IMR-90 (cell line): ENCODE data around the gene GIPR. TPM values are rescaled to one million over a fixed set of nuclear protein-coding genes. Genes with fewer than 3 reads are reported as not detected.

Source experiments
- ATAC-seq: fragments of 200-7000 bp; cut with Tn5 transposase; 2 replicates; pipeline ENCODE4 v1.9.1; 2020; ENCODE audit warnings: low read depth, mild to moderate bottlenecking, moderate library complexity
- BruUV-seq: library from RNA; stranded (reverse); fragments of 400-500 nt; replicated peaks from 2 replicates; lab custom pipeline; 2021; lab: Mats Ljungman, UMichigan
- CTCF ChIA-PET: fragments of 300-600 bp; formaldehyde crosslinking; extraction: SDS; loops from one replicate; lab custom pipeline; 2021; ENCODE audit warnings: antibody characterized with exemption; lab: Yijun Ruan, JAX
- POLR2A ChIA-PET: fragments of 300-600 bp; sonication (Branson Sonifier 250); formaldehyde crosslinking; loops from one replicate; lab custom pipeline; 2022; ENCODE audit warnings: antibody characterized with exemption; ENCODE audit not compliant: unreplicated experiment; lab: Charles Lee
- DNase-seq: peaks from one replicate; pipeline ENCODE4 v3.0.0; 2013
- H2AFZ ChIP-seq: replicated peaks from 2 replicates; pipeline ENCODE3; 2013; ENCODE audit warnings: low read length, mild to moderate bottlenecking; ENCODE audit not compliant: poor library complexity
- H2AK5ac ChIP-seq: 2 replicates; pipeline ENCODE4 v1.6.1; 2013; ENCODE audit warnings: low read depth, low read length, inconsistent platforms
- H2AK9ac ChIP-seq: replicated peaks from 2 replicates; pipeline ENCODE3; 2013; ENCODE audit warnings: mild to moderate bottlenecking, low read depth, low read length, moderate library complexity; ENCODE audit not compliant: poor library complexity
- H2BK120ac ChIP-seq: 2 replicates; pipeline ENCODE4 v1.6.1; 2013; ENCODE audit warnings: low read depth, low read length, inconsistent platforms
- H2BK15ac ChIP-seq: 3 replicates; pipeline ENCODE4 v1.6.1; 2013; ENCODE audit warnings: low read depth, low read length, inconsistent platforms
- H2BK20ac ChIP-seq: 2 replicates; pipeline ENCODE4 v1.6.1; 2013; ENCODE audit warnings: low read depth, mild to moderate bottlenecking, inconsistent platforms, low read length, moderate library complexity
- H2BK5ac ChIP-seq: 2 replicates; pipeline ENCODE4 v1.6.1; 2013; ENCODE audit warnings: mild to moderate bottlenecking, low read depth, low read length, inconsistent platforms; ENCODE audit not compliant: poor library complexity, severe bottlenecking
- H3K14ac ChIP-seq: replicated peaks from 2 replicates; pipeline ENCODE4 v1.6.1; 2013; ENCODE audit warnings: low read depth, low read length, inconsistent platforms
- H3K18ac ChIP-seq: 2 replicates; pipeline ENCODE4 v1.6.1; 2013; ENCODE audit warnings: low read depth, low read length, control low read depth
- H3K23ac ChIP-seq: 2 replicates; pipeline ENCODE4 v1.6.1; 2013; ENCODE audit warnings: low read depth, low read length, inconsistent platforms
- H3K27ac ChIP-seq: 2 replicates; pipeline ENCODE4 v1.5.1; 2013; ENCODE audit warnings: mild to moderate bottlenecking, control low read depth, low read length; ENCODE audit not compliant: insufficient read depth
- H3K27me3 ChIP-seq: 2 replicates; pipeline ENCODE4 v1.6.1; 2013; ENCODE audit warnings: low read length; ENCODE audit not compliant: control insufficient read depth, insufficient read depth
- H3K36me3 ChIP-seq: 2 replicates; pipeline ENCODE4 v1.6.1; 2013; ENCODE audit warnings: low read length, mixed read lengths; ENCODE audit not compliant: control insufficient read depth, insufficient read depth
- H3K4ac ChIP-seq: 2 replicates; pipeline ENCODE4 v1.6.1; 2013; ENCODE audit warnings: low read depth, low read length, inconsistent platforms
- H3K4me1 ChIP-seq: 2 replicates; pipeline ENCODE4 v1.6.1; 2013; ENCODE audit warnings: low read length, mixed read lengths; ENCODE audit not compliant: control insufficient read depth, insufficient read depth
- H3K4me2 ChIP-seq: 2 replicates; pipeline ENCODE4 v1.6.1; 2013; ENCODE audit warnings: low read depth, mild to moderate bottlenecking, control low read depth, low read length, moderate library complexity
- H3K4me3 ChIP-seq: 2 replicates; pipeline ENCODE4 v1.5.1; 2013; ENCODE audit warnings: low read depth, mild to moderate bottlenecking, control low read depth, low read length, moderate library complexity; ENCODE audit not compliant: insufficient read depth
- H3K56ac ChIP-seq: 2 replicates; pipeline ENCODE4 v1.6.1; 2013; ENCODE audit warnings: low read length, inconsistent platforms; ENCODE audit not compliant: insufficient read depth; ENCODE audit errors: extremely low read depth
- H3K79me1 ChIP-seq, 2 experiments: 2 replicates each; pipeline ENCODE4 v1.6.1; 2013; ENCODE audit warnings: low read length in 2 of 2, inconsistent platforms in 1 of 2, low read depth in 1 of 2
- H3K9ac ChIP-seq: 2 replicates; pipeline ENCODE4 v1.6.1; 2013; ENCODE audit warnings: low read depth, low read length, control low read depth
- H3K9me1 ChIP-seq: 2 replicates; pipeline ENCODE4 v1.6.1; 2013; ENCODE audit warnings: low read length, inconsistent platforms; ENCODE audit not compliant: insufficient read depth
- H3K9me3 ChIP-seq: 2 replicates; pipeline ENCODE4 v1.6.1; 2013; ENCODE audit warnings: low read length; ENCODE audit not compliant: control insufficient read depth, insufficient read depth
- H4K20me1 ChIP-seq: 2 replicates; pipeline ENCODE4 v1.6.1; 2013; ENCODE audit warnings: low read length, inconsistent platforms; ENCODE audit not compliant: insufficient read depth
- H4K5ac ChIP-seq: 2 replicates; pipeline ENCODE4 v1.6.1; 2013; ENCODE audit warnings: mild to moderate bottlenecking, low read depth, low read length, control low read depth
- H4K8ac ChIP-seq, 2 experiments: 2 replicates each; pipeline ENCODE4 v1.6.1; 2013; ENCODE audit warnings: low read depth in 2 of 2, low read length in 2 of 2, control low read depth in 1 of 2, inconsistent platforms in 1 of 2
- H4K91ac ChIP-seq: 2 replicates; pipeline ENCODE4 v1.6.1; 2013; ENCODE audit warnings: low read depth, low read length, inconsistent platforms; ENCODE audit not compliant: insufficient read depth
- BHLHE40 ChIP-seq: fragments of 150-350 bp; IDR thresholded peaks from 2 replicates; pipeline ENCODE4 v1.6.1; 2016; ENCODE audit warnings: mild to moderate bottlenecking, low read depth, low read length
- CEBPB ChIP-seq: IDR thresholded peaks from 2 replicates; pipeline ENCODE4 v1.6.1; 2012; ENCODE audit warnings: low read depth, low read length, improper control_type of control experiment
- CHD1 ChIP-seq: IDR thresholded peaks from 2 replicates; pipeline ENCODE4 v1.6.1; 2012; ENCODE audit warnings: low read depth, low read length, improper control_type of control experiment
- FOS ChIP-seq: fragments of 150-350 bp; IDR thresholded peaks from 2 replicates; pipeline ENCODE4 v1.6.1; 2016; ENCODE audit warnings: low read depth, low read length
- MAZ ChIP-seq: IDR thresholded peaks from 2 replicates; pipeline ENCODE4 v1.6.1; 2012; ENCODE audit warnings: low read depth, mild to moderate bottlenecking, low read length, improper control_type of control experiment, moderate library complexity, borderline replicate concordance
- MXI1 ChIP-seq: IDR thresholded peaks from 2 replicates; pipeline ENCODE4 v1.6.1; 2012; ENCODE audit warnings: low read depth, mild to moderate bottlenecking, low read length, moderate library complexity, borderline replicate concordance
- NFE2L2 ChIP-seq: fragments of 150-350 bp; IDR thresholded peaks from 2 replicates; pipeline ENCODE4 v1.6.1; 2016; ENCODE audit warnings: low read depth, mild to moderate bottlenecking, low read length
- POLR2A ChIP-seq: IDR thresholded peaks from 2 replicates; pipeline ENCODE4 v1.6.1; 2012; ENCODE audit warnings: mild to moderate bottlenecking, low read depth, low read length
- RAD21 ChIP-seq: IDR thresholded peaks from 2 replicates; pipeline ENCODE4 v1.6.1; 2012; ENCODE audit warnings: low read length, improper control_type of control experiment
- RCOR1 ChIP-seq: IDR thresholded peaks from 2 replicates; pipeline ENCODE4 v1.6.1; 2012; ENCODE audit warnings: mild to moderate bottlenecking, low read length, improper control_type of control experiment; ENCODE audit not compliant: insufficient replicate concordance
- RFX5 ChIP-seq: IDR thresholded peaks from 2 replicates; pipeline ENCODE4 v1.8.0; 2012; ENCODE audit warnings: low read depth, mild to moderate bottlenecking, low read length, moderate library complexity
- SMC3 ChIP-seq: fragments of 150-350 bp; IDR thresholded peaks from 2 replicates; pipeline ENCODE4 v1.6.1; 2016; ENCODE audit warnings: low read depth, mild to moderate bottlenecking, antibody characterized with exemption, low read length, moderate library complexity
- USF2 ChIP-seq: fragments of 150-350 bp; IDR thresholded peaks from 2 replicates; pipeline ENCODE4 v1.6.1; 2017; ENCODE audit warnings: mild to moderate bottlenecking, antibody characterized with exemption, low read length, low read depth
- WGBS, 2 experiments: methylation state at CpG; one replicate each; pipeline versions ENCODE4 v1.1.5 to v1.1.7; 2013; ENCODE audit warnings: missing lambda C conversion rate in 2 of 2; ENCODE audit not compliant: insufficient read length in 1 of 2; ENCODE audit errors: extremely low coverage in 2 of 2; 5-methylcytosine and 5-hydroxymethylcytosine counted together
- dilution Hi-C: fragments of 300-500 bp; cut with HindIII; formaldehyde crosslinking; loops from one replicate; pipeline ENCODE4 v1.14.3; 2018; ENCODE audit warnings: low sequenced_read_pairs; ENCODE audit not compliant: unreplicated experiment
- in situ Hi-C: fragments of 300-500 bp; cut with MboI; formaldehyde crosslinking; loops from 3 replicates; pipeline ENCODE4 v1.14.3; 2019; ENCODE audit warnings: low sequenced_read_pairs, inconsistent platforms, mixed read lengths
- intact Hi-C: fragments of 100-400 bp; cut with micrococcal nuclease; formaldehyde crosslinking; loops from 2 replicates; pipeline ENCODE4 v1.10.0; 2022
- polyA plus RNA-seq, 3 experiments: library from polyadenylated mRNA; depleted of rRNA; stranded (reverse); fragments of >200 nt; gene quantifications; 2 replicates each; pipeline ENCODE4 v1.2.3, GENCODE V29; 2012; ENCODE audit warnings: low replicate concordance in 1 of 3
- total RNA-seq: library from RNA; depleted of rRNA; stranded (reverse); fragments of >200 nt; gene quantifications from 2 replicates; pipeline ENCODE4 v1.2.3, GENCODE V29; 2012
- TF ChIP-seq, protein P1 (sequence below): conservative IDR thresholded peaks from 2 replicates; pipeline ENCODE4 v1.5.1; 2012; ENCODE audit warnings: mild to moderate bottlenecking, low read depth, low read length, improper control_type of control experiment
- TF ChIP-seq, protein P2 (sequence below): fragments of 150-350 bp; IDR thresholded peaks from 2 replicates; pipeline ENCODE4 v1.6.1; 2016; ENCODE audit warnings: low read depth, mild to moderate bottlenecking, low read length, moderate library complexity, borderline replicate concordance

GIPR gene
- total and polyA plus RNA-seq, 2 of the 4 experiments (the other 2 are of a cell fraction) = 0.18 to 1.2 TPM

DNA sequence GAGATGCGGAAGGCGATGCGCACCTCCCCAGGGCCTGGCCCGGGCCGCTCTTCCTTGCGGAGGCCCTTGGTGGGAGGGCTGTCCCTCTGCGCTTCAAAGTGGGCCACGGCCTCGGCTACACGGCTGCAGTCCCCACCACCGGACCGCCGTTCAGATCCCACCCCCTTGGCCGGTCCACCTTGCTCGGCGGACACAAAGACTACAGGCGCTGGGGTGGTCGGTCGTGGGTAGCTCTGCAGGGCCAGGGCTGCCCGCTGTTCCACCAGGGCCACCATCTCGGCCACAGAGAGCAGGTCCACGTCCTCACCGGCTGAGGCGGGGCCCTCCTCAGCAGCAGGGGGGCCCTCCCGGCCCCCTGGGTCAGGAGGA lies 44.7 kb downstream of the GIPR start:
- Histone ChIP-seq H3K79me1 (peaks cover 27 to 61% of the 10 kb centered on the region in 2 experiments), H3K4me2 (no peak overlapping the region), H3K14ac (no peak overlapping the region), H4K5ac (no peak overlapping the region), H2AFZ (no peak overlapping the region), H4K8ac (no peak overlapping the region), H2BK120ac (no peak overlapping the region), H3K9me3 (no peaks in the 10 kb centered on the region), H3K23ac (no peak overlapping the region), H4K20me1 (no peaks in the 10 kb centered on the region), H3K18ac (no peak overlapping the region), H3K27ac (no peak overlapping the region), H3K9me1 (no peaks in the 10 kb centered on the region), H3K36me3 (peaks cover 20% of the 10 kb centered on the region), H3K56ac (no peak overlapping the region), H3K9ac (no peak overlapping the region), H2AK9ac (no peak overlapping the region), H3K27me3 (no peaks in the 10 kb centered on the region), H3K4ac (no peak overlapping the region), H3K4me3 (no peak overlapping the region), H4K91ac (no peak overlapping the region), H2BK15ac (no peak overlapping the region), H2BK5ac (no peak overlapping the region), H2BK20ac (no peak overlapping the region), H2AK5ac (no peak overlapping the region), H3K4me1 (peaks cover 2% of the 10 kb centered on the region; the same call in 1 of the 2 replicates)
- CTCF ChIA-PET = no interaction called here
- in situ Hi-C loops (no loop called here), intact Hi-C loops (no loop called here), dilution Hi-C loops (no loop called here)
- TF ChIP-seq POLR2A = no peak
- TF ChIP-seq SMC3 = no peak
- TF ChIP-seq, protein P1, sequence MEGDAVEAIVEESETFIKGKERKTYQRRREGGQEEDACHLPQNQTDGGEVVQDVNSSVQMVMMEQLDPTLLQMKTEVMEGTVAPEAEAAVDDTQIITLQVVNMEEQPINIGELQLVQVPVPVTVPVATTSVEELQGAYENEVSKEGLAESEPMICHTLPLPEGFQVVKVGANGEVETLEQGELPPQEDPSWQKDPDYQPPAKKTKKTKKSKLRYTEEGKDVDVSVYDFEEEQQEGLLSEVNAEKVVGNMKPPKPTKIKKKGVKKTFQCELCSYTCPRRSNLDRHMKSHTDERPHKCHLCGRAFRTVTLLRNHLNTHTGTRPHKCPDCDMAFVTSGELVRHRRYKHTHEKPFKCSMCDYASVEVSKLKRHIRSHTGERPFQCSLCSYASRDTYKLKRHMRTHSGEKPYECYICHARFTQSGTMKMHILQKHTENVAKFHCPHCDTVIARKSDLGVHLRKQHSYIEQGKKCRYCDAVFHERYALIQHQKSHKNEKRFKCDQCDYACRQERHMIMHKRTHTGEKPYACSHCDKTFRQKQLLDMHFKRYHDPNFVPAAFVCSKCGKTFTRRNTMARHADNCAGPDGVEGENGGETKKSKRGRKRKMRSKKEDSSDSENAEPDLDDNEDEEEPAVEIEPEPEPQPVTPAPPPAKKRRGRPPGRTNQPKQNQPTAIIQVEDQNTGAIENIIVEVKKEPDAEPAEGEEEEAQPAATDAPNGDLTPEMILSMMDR = no peak
- TF ChIP-seq, protein P2, sequence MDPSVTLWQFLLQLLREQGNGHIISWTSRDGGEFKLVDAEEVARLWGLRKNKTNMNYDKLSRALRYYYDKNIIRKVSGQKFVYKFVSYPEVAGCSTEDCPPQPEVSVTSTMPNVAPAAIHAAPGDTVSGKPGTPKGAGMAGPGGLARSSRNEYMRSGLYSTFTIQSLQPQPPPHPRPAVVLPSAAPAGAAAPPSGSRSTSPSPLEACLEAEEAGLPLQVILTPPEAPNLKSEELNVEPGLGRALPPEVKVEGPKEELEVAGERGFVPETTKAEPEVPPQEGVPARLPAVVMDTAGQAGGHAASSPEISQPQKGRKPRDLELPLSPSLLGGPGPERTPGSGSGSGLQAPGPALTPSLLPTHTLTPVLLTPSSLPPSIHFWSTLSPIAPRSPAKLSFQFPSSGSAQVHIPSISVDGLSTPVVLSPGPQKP = no peak
- no peak for TF ChIP-seq CEBPB
- TF ChIP-seq RFX5 = no peak
- no peak for TF ChIP-seq USF2
- no peak for TF ChIP-seq CHD1
- TF ChIP-seq MXI1 = no peak
- no peak for TF ChIP-seq NFE2L2
- TF ChIP-seq BHLHE40 = no peak
- TF ChIP-seq RCOR1 = no peak
- TF ChIP-seq FOS = no peak
- no peak for TF ChIP-seq RAD21
- TF ChIP-seq MAZ = no peak
- no TSS peak for BruUV-seq
- WGBS, 2 experiments = 97% methylated on average over 14 of the region's 25 CpGs; no CpG with 5 or more reads in 1 of the 2 experiments
- DNase-seq (no peak), ATAC-seq (no peak)
- POLR2A ChIA-PET = no interaction called here
